HEK293 (cell line): ENCODE results near the gene DNM1.
A peak's percentile ranks its signal among the peaks of the same experiment; 100 is the strongest.

Experiments
- CTCF ChIP-seq: fragments of 450-650 bp; formaldehyde crosslinking; IDR thresholded peaks from 2 replicates; pipeline ENCODE4 v1.5.1; 2016; ENCODE audit warnings: missing biosample characterization, missing genetic modification characterization
- SALL2 ChIP-seq: fragments of 450-650 bp; formaldehyde crosslinking; IDR thresholded peaks from 2 replicates; pipeline ENCODE4 v1.5.0; 2017; ENCODE audit warnings: missing biosample characterization, mild to moderate bottlenecking, missing genetic modification characterization, borderline replicate concordance
- ZBTB10 ChIP-seq: fragments of 450-650 bp; formaldehyde crosslinking; IDR thresholded peaks from 2 replicates; pipeline ENCODE4 v1.5.1; 2016; ENCODE audit warnings: missing biosample characterization, missing genetic modification characterization
- ZNF558 ChIP-seq: fragments of 450-650 bp; formaldehyde crosslinking; IDR thresholded peaks from 2 replicates; pipeline ENCODE4 v1.5.1; 2016; ENCODE audit warnings: missing biosample characterization, missing genetic modification characterization
- ZNF670 ChIP-seq: fragments of 450-650 bp; formaldehyde crosslinking; IDR thresholded peaks from 2 replicates; pipeline ENCODE4 v1.5.1; 2016; ENCODE audit warnings: missing biosample characterization, missing genetic modification characterization, low read depth
- TF ChIP-seq, protein P1 (sequence below): fragments of 450-650 bp; formaldehyde crosslinking; IDR thresholded peaks from 2 replicates; pipeline ENCODE4 v1.5.1; 2016; ENCODE audit warnings: missing biosample characterization, missing genetic modification characterization, borderline replicate concordance

GRCh38 chr9:128254855-128255759 lies 51.9 kb downstream of the DNM1 start:
- no peak for TF ChIP-seq SALL2 (tag by site-specific recombination)
- TF ChIP-seq CTCF, result peak; percentile 63
- no peak for TF ChIP-seq ZNF558 (tag by site-specific recombination)
- no peak for TF ChIP-seq ZNF670 (tag by site-specific recombination)
- TF ChIP-seq, protein P1, sequence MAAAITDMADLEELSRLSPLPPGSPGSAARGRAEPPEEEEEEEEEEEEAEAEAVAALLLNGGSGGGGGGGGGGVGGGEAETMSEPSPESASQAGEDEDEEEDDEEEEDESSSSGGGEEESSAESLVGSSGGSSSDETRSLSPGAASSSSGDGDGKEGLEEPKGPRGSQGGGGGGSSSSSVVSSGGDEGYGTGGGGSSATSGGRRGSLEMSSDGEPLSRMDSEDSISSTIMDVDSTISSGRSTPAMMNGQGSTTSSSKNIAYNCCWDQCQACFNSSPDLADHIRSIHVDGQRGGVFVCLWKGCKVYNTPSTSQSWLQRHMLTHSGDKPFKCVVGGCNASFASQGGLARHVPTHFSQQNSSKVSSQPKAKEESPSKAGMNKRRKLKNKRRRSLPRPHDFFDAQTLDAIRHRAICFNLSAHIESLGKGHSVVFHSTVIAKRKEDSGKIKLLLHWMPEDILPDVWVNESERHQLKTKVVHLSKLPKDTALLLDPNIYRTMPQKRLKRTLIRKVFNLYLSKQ (tag by site-specific recombination), result no peak
- no peak for TF ChIP-seq ZBTB10 (tag by site-specific recombination)
